Keratinocyte (primary cell): Measurements from ENCODE around the gene CD40.

Experiments
- CTCF ChIP-seq, 3 experiments: IDR thresholded peaks in 1 of 3; conservative IDR thresholded peaks in 1 of 3; optimal IDR thresholded peaks in 1 of 3; 2 replicates in 2 of 3; 3 replicates in 1 of 3; pipeline versions ENCODE3 to v1.5.1; 2011; ENCODE audit warnings: low read length in 3 of 3, mild to moderate bottlenecking in 3 of 3, moderate library complexity in 2 of 3, control low read depth in 1 of 3, inconsistent platforms in 1 of 3; ENCODE audit not compliant: insufficient read depth in 2 of 3; ENCODE audit errors: extremely low read depth in 1 of 3
- EZH2 ChIP-seq: IDR thresholded peaks from one replicate; pipeline ENCODE4 v1.6.1; 2012; ENCODE audit warnings: inconsistent platforms, mild to moderate bottlenecking, low read length, moderate library complexity

GRCh38 chr20:46134716-46135115, 16.6 kb downstream of the CD40 start:
- TF ChIP-seq CTCF (optimal IDR thresholded peaks at IDR 0.05 in 1 of 3, IDR thresholded peaks at IDR 0.05 in 1 of 3, conservative IDR thresholded peaks at IDR 0.05 in 1 of 3; ENCODE audit: extremely low read depth in 1 of 3, insufficient read depth in 2 of 3, low read length in 3 of 3) (no peak), EZH2 (no peak)
